ENCODE measurements around the gene SDHAF3.
"Not testable (repeated sequence)": the region's sequence is repeated elsewhere in the genome, so short reads cannot be mapped to it uniquely, and the experiment has no call there.

The SDHAF3 gene

DNA sequence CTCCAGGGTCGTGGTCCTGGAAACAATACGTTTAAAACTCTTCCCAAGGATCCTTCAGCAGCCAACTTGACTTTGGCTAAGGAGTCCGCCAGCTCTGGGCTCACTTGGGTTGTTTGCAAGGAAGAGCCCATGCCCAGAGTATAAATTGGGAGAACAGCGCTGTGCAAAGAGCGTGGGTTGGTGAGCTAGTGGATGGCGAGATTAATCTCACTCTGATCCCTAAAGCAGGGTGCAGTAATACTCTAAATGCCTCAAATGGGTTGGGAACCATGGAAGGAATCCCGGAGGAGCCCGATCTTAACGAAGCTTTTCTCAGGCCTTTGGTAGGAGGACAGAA lies 495 bp upstream of the SDHAF3 start:
- peak overlapping the region; percentile 18 for H3K4me3 ChIP-seq (ENCODE audit: low read depth, low read length)
- DNase-seq (ENCODE audit: low read depth) = no peak
- TF ChIP-seq POLR2A (IDR thresholded peaks at IDR 0.05; ENCODE audit: extremely low read depth, insufficient read length) (no peak), MAX (IDR thresholded peaks at IDR 0.05; ENCODE audit: low read depth, low read length) (no peak), MYC (IDR thresholded peaks at IDR 0.05; ENCODE audit: low read depth, low read length) (no peak)
- TF ChIP-seq, protein P1, sequence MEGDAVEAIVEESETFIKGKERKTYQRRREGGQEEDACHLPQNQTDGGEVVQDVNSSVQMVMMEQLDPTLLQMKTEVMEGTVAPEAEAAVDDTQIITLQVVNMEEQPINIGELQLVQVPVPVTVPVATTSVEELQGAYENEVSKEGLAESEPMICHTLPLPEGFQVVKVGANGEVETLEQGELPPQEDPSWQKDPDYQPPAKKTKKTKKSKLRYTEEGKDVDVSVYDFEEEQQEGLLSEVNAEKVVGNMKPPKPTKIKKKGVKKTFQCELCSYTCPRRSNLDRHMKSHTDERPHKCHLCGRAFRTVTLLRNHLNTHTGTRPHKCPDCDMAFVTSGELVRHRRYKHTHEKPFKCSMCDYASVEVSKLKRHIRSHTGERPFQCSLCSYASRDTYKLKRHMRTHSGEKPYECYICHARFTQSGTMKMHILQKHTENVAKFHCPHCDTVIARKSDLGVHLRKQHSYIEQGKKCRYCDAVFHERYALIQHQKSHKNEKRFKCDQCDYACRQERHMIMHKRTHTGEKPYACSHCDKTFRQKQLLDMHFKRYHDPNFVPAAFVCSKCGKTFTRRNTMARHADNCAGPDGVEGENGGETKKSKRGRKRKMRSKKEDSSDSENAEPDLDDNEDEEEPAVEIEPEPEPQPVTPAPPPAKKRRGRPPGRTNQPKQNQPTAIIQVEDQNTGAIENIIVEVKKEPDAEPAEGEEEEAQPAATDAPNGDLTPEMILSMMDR (IDR thresholded peaks at IDR 0.05; ENCODE audit: low read depth, low read length) = no peak

GRCh38 chr7:97118306-97118917 lies 914 bp downstream of the SDHAF3 start:
- peak overlapping the region; percentile 97 for H3K4me3 ChIP-seq (ENCODE audit: low read depth, low read length)
- peak; percentile 62 for DNase-seq (ENCODE audit: low read depth)
- TF ChIP-seq MYC (IDR thresholded peaks at IDR 0.05; ENCODE audit: low read depth, low read length) = no peak

GRCh38 chr7:97119747-97120146 lies 2.2 kb downstream of the SDHAF3 start:
- peak overlapping the region; percentile 97 for H3K4me3 ChIP-seq (ENCODE audit: low read depth, low read length)
- DNase-seq (ENCODE audit: low read depth) = no peak
- TF ChIP-seq MAX (IDR thresholded peaks at IDR 0.05; ENCODE audit: low read depth, low read length) (no peak), POLR2A (IDR thresholded peaks at IDR 0.05; ENCODE audit: extremely low read depth, insufficient read length) (no peak), MYC (IDR thresholded peaks at IDR 0.05; ENCODE audit: low read depth, low read length) (no peak)
- TF ChIP-seq, protein P1 (IDR thresholded peaks at IDR 0.05; ENCODE audit: low read depth, low read length) = no peak

- peak overlapping the region; percentile 97 for H3K4me3 ChIP-seq (ENCODE audit: low read depth, low read length)
- TF ChIP-seq POLR2A (IDR thresholded peaks at IDR 0.05; ENCODE audit: extremely low read depth, insufficient read length) = no peak
- TF ChIP-seq, protein P1 (IDR thresholded peaks at IDR 0.05; ENCODE audit: low read depth, low read length) = no peak
- TF ChIP-seq MYC (IDR thresholded peaks at IDR 0.05; ENCODE audit: low read depth, low read length) = no peak
- TF ChIP-seq MAX (IDR thresholded peaks at IDR 0.05; ENCODE audit: low read depth, low read length) = no peak
Observed at GRCh38 chr7:97120713-97121457, 3.4 kb downstream of the SDHAF3 start.

GRCh38 chr7:97123115-97123514 lies 5.6 kb downstream of the SDHAF3 start:
- not testable (repeated sequence) for DNase-seq (ENCODE audit: low read depth); H3K4me3 ChIP-seq (ENCODE audit: low read depth, low read length)

More at GRCh38 chr7:97120713-97121457, 3.4 kb downstream of the SDHAF3 start:
- DNase-seq (ENCODE audit: low read depth) = no peak

GRCh38 chr7:97126483-97127171 lies 9.1 kb downstream of the SDHAF3 start:
- DNase-seq (ENCODE audit: low read depth) = no peak
- no peak overlapping the region for H3K4me3 ChIP-seq (ENCODE audit: low read depth, low read length)
- TF ChIP-seq, protein P1 (IDR thresholded peaks at IDR 0.05; ENCODE audit: low read depth, low read length) = no peak
- no peak for TF ChIP-seq MYC (IDR thresholded peaks at IDR 0.05; ENCODE audit: low read depth, low read length)
- TF ChIP-seq POLR2A (IDR thresholded peaks at IDR 0.05; ENCODE audit: extremely low read depth, insufficient read length) = no peak
- TF ChIP-seq MAX (IDR thresholded peaks at IDR 0.05; ENCODE audit: low read depth, low read length) = no peak
